Measurements from ENCODE around the gene UST. TPM values are rescaled to one million over a fixed set of nuclear protein-coding genes. Genes with fewer than 3 reads are reported as not detected.

Gene UST
- total RNA-seq, 1 experiment from 2014 or later = 3.9 TPM

- no peak for DNase-seq
- Histone ChIP-seq H3K9me2 (replicated peaks; ENCODE audit: low read length) (no peaks in the 10 kb centered on the region), H3K79me2 (ENCODE audit: low read length) (no peaks in the 10 kb centered on the region), H3K9ac (ENCODE audit: low read length) (no peak overlapping the region), H4K20me1 (ENCODE audit: low read length) (no peaks in the 10 kb centered on the region), H3K27me3 (ENCODE audit: low read length) (no peaks in the 10 kb centered on the region), H3F3A (ENCODE audit: low read length, unreplicated experiment) (no peaks in the 10 kb centered on the region), H2AFZ (ENCODE audit: low read length) (no peak overlapping the region), H3K36me3 (ENCODE audit: low read depth, low read length) (no peaks in the 10 kb centered on the region), H3K4me3 (ENCODE audit: low read length) (no peak overlapping the region), H3K4me1 (ENCODE audit: insufficient read depth, low read length) (peaks cover 16% of the 10 kb centered on the region), H3K9me3 (ENCODE audit: low read length) (no peaks in the 10 kb centered on the region), H3K4me2 (ENCODE audit: low read length) (no peak overlapping the region), H3K27ac (ENCODE audit: low read length) (no peak overlapping the region)
- CTCF ChIA-PET = no interaction called here
- POLR2A ChIA-PET (ENCODE audit: unreplicated experiment) = no interaction called here
- TF ChIP-seq EZH2phosphoT487 (IDR thresholded peaks at IDR 0.05; ENCODE audit: borderline replicate concordance, low read length) = no peak
- TF ChIP-seq EZH2 (IDR thresholded peaks at IDR 0.05; ENCODE audit: low read length, unreplicated experiment) = no peak
- TF ChIP-seq CTCF (conservative IDR thresholded peaks at IDR 0.05; ENCODE audit: low read depth, low read length) = no peak
- intact Hi-C loops (cut with micrococcal nuclease) = loop anchor here (5.0 kb wide), 1 partner anchor 58 kb away; no protein-coding TSS in a partner anchor
- no peak for ATAC-seq
- BruUV-seq (replicated peaks) = no TSS peak
Measured at GRCh38 chr6:148969603-148970061, 222.8 kb downstream of the UST start.

- peaks cover 16% of the 10 kb centered on the region for H3K4me1 ChIP-seq (ENCODE audit: insufficient read depth, low read length)
- no peaks in the 10 kb centered on the region for H3K9me2 ChIP-seq (replicated peaks; ENCODE audit: low read length)
- no TSS peak for BruUV-seq (replicated peaks)
- H3K27me3 ChIP-seq (ENCODE audit: low read length) = no peaks in the 10 kb centered on the region
- ChIA-PET CTCF (interaction anchor here (0.9 kb wide), 1 partner anchor 393 kb away, joined by 3 read pairs; no protein-coding TSS in a partner anchor), POLR2A (ENCODE audit: unreplicated experiment) (interaction anchor here (0.6 kb wide), 1 partner anchor 1224 kb away, joined by 6 read pairs; no protein-coding TSS in a partner anchor)
- H3K4me3 ChIP-seq (ENCODE audit: low read length) = no peak overlapping the region
- intact Hi-C loops (cut with micrococcal nuclease) = loop anchor here (5.0 kb wide), 1 partner anchor 56 kb away; no protein-coding TSS in a partner anchor
- no peak overlapping the region for H2AFZ ChIP-seq (ENCODE audit: low read length)
- no peaks in the 10 kb centered on the region for H3K36me3 ChIP-seq (ENCODE audit: low read depth, low read length)
- ATAC-seq (peak; percentile 67), DNase-seq (peak; percentile 73)
- no peak overlapping the region for H3K9ac ChIP-seq (ENCODE audit: low read length)
- no peaks in the 10 kb centered on the region for H4K20me1 ChIP-seq (ENCODE audit: low read length)
- no peaks in the 10 kb centered on the region for H3K9me3 ChIP-seq (ENCODE audit: low read length)
- H3K4me2 ChIP-seq (ENCODE audit: low read length) = peak overlapping the region; percentile 54
- peak overlapping the region; percentile 35; the same call in 1 of the 2 replicates for H3K27ac ChIP-seq (ENCODE audit: low read length)
- no peak for TF ChIP-seq EZH2 (IDR thresholded peaks at IDR 0.05; ENCODE audit: low read length, unreplicated experiment)
- TF ChIP-seq CTCF (conservative IDR thresholded peaks at IDR 0.05; ENCODE audit: low read depth, low read length) = no peak
- TF ChIP-seq EZH2phosphoT487 (IDR thresholded peaks at IDR 0.05; ENCODE audit: borderline replicate concordance, low read length) = no peak
- H3F3A ChIP-seq (ENCODE audit: low read length, unreplicated experiment) = no peaks in the 10 kb centered on the region
- no peaks in the 10 kb centered on the region for H3K79me2 ChIP-seq (ENCODE audit: low read length)
Measured at GRCh38 chr6:148971031-148971927, 224.4 kb downstream of the UST start.
